Fibroblast of lung (primary cell): ENCODE measurements around the gene CHD6. TPM values are rescaled to one million over a fixed set of nuclear protein-coding genes. Genes with fewer than 3 reads are reported as not detected.

Experiments used
- DNase-seq, 2 donors: peaks; one replicate each; pipeline versions ENCODE4 v3.0.0 to v3.0.0-alpha.2; 2010; ENCODE audit warnings: low read depth in 2 of 2
- H2AFZ ChIP-seq: 2 replicates; pipeline ENCODE4 v1.5.1; 2012; ENCODE audit warnings: low read length, control low read depth, inconsistent platforms
- H3K27ac ChIP-seq: 2 replicates; pipeline ENCODE4 v1.5.1; 2011; ENCODE audit warnings: low read length, control low read depth; ENCODE audit not compliant: insufficient read depth
- H3K27me3 ChIP-seq: 2 replicates; pipeline ENCODE4 v1.5.1; 2011; ENCODE audit warnings: mild to moderate bottlenecking, low read length; ENCODE audit not compliant: control insufficient read depth, insufficient read depth
- H3K36me3 ChIP-seq: 2 replicates; pipeline ENCODE4 v1.5.1; 2011; ENCODE audit warnings: low read length; ENCODE audit not compliant: control insufficient read depth, insufficient read depth
- H3K4me1 ChIP-seq: 2 replicates; pipeline ENCODE4 v1.5.1; 2011; ENCODE audit warnings: low read length; ENCODE audit not compliant: control insufficient read depth, insufficient read depth; ENCODE audit errors: extremely low read depth
- H3K4me2 ChIP-seq: 2 replicates; pipeline ENCODE4 v1.5.1; 2011; ENCODE audit warnings: low read length, control low read depth; ENCODE audit not compliant: insufficient read depth; ENCODE audit errors: extremely low read depth
- H3K4me3 ChIP-seq, 4 experiments: fragments of 200-600 bp in 1 of 4; sonication (generic) in 1 of 4; replicated peaks in 1 of 4; 2 replicates each; pipeline ENCODE4 v1.5.1; 2011 to 2016; ENCODE audit warnings: low read length in 4 of 4, low read depth in 3 of 4, mild to moderate bottlenecking in 3 of 4, control low read depth in 2 of 4, inconsistent platforms in 1 of 4, mixed read lengths in 1 of 4; ENCODE audit not compliant: insufficient read depth in 1 of 4; ENCODE audit errors: control extremely low read depth in 1 of 4
- H3K79me2 ChIP-seq: 2 replicates; pipeline ENCODE4 v1.5.1; 2012; ENCODE audit warnings: mild to moderate bottlenecking, low read length, inconsistent platforms; ENCODE audit not compliant: control insufficient read depth, insufficient read depth
- H3K9ac ChIP-seq: 2 replicates; pipeline ENCODE4 v1.5.1; 2011; ENCODE audit warnings: mild to moderate bottlenecking, low read length, control low read depth; ENCODE audit not compliant: insufficient read depth
- H3K9me3 ChIP-seq: 2 replicates; pipeline ENCODE4 v1.5.1; 2012; ENCODE audit warnings: low read depth, low read length; ENCODE audit not compliant: control insufficient read depth, insufficient read depth
- H4K20me1 ChIP-seq: 2 replicates; pipeline ENCODE4 v1.5.1; 2011; ENCODE audit warnings: low read length; ENCODE audit not compliant: control insufficient read depth, insufficient read depth; ENCODE audit errors: extremely low read depth
- EZH2 ChIP-seq: IDR thresholded peaks from 2 replicates; pipeline ENCODE4 v1.5.1; 2012; ENCODE audit warnings: low read length, control low read depth, mild to moderate bottlenecking; ENCODE audit errors: missing control alignments
- polyA plus RNA-seq, 2 donors: library from polyadenylated mRNA; depleted of rRNA in 1 of 2; stranded (reverse) in 1 of 2; unstranded in 1 of 2; fragments of >200 nt; gene quantifications; 2 replicates each; pipeline ENCODE4 v1.2.1, GENCODE V29; 2011 to 2012; ENCODE audit warnings: missing spikeins in 1 of 2
- total RNA-seq: library from RNA; depleted of rRNA; stranded (reverse); fragments of >200 nt; gene quantifications from 2 replicates; pipeline ENCODE4 v1.2.1, GENCODE V29; 2014
- TF ChIP-seq, protein P1 (sequence below), 2 donors: IDR thresholded peaks in 1 of 2; conservative IDR thresholded peaks in 1 of 2; 1 replicate in 1 of 2; 2 replicates in 1 of 2; pipeline ENCODE4 v1.5.1; 2011 to 2012; ENCODE audit warnings: low read length in 2 of 2, control low read depth in 1 of 2, inconsistent platforms in 1 of 2, low read depth in 1 of 2, mild to moderate bottlenecking in 1 of 2

CHD6 gene
- total and polyA plus RNA-seq, 2 donors (not counting 1 experiment from before 2014, with no cell fraction given) = 13.4 to 25.9 TPM

DNA sequence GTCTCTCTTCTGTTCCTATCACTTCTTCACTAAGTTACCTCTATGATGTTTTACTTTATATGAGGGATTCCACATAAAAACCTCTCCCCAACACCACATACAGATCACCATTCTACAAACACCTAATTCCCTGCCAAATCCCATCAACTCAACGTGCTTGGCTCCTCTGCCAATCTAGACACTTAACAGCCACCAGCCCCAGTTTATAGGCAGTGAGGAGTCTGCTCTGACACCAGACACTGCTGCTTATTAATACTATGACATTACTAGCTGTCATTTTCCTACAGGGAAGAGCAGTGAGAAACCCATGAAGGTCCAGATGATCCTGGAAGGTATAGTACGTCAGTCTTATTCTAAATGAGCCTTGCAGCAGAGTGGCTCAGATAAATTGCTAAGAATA is 104.3 kb downstream of the CHD6 start:
- H3K4me1 ChIP-seq = peaks cover 6% of the 10 kb centered on the region

DNA sequence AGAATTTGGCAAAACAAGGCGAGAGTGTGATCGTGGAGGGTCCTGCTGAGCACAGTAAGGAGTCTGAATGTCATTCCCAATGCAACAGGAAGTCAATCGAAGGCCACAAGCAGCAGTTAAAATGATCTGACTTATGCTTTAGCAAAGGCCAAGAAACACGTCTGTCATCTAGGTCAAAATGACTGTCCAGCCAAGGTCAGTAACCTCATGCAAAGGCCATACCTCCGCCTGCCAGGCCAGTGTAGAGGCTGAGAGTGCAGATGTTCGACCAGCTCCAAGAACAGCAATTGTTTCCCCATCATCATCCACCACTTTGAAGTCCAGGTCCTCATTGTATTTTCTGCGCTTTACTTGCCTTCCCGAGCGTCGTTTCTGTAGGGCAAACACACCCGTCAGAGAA is 105.6 kb downstream of the CHD6 start:
- H2AFZ ChIP-seq = no peak overlapping the region
- H3K4me1 ChIP-seq = peaks cover 13% of the 10 kb centered on the region
- no peaks in the 10 kb centered on the region for H4K20me1 ChIP-seq
- H3K9ac ChIP-seq = no peak overlapping the region
- no peaks in the 10 kb centered on the region for H3K79me2 ChIP-seq
- H3K4me3 ChIP-seq = no peak overlapping the region
- peaks cover 3% of the 10 kb centered on the region for H3K36me3 ChIP-seq
- H3K27me3 ChIP-seq = no peaks in the 10 kb centered on the region
- no peaks in the 10 kb centered on the region for H3K9me3 ChIP-seq
- no peak for DNase-seq
- no peak overlapping the region for H3K4me2 ChIP-seq
- no peak for TF ChIP-seq EZH2
- TF ChIP-seq, protein P1, sequence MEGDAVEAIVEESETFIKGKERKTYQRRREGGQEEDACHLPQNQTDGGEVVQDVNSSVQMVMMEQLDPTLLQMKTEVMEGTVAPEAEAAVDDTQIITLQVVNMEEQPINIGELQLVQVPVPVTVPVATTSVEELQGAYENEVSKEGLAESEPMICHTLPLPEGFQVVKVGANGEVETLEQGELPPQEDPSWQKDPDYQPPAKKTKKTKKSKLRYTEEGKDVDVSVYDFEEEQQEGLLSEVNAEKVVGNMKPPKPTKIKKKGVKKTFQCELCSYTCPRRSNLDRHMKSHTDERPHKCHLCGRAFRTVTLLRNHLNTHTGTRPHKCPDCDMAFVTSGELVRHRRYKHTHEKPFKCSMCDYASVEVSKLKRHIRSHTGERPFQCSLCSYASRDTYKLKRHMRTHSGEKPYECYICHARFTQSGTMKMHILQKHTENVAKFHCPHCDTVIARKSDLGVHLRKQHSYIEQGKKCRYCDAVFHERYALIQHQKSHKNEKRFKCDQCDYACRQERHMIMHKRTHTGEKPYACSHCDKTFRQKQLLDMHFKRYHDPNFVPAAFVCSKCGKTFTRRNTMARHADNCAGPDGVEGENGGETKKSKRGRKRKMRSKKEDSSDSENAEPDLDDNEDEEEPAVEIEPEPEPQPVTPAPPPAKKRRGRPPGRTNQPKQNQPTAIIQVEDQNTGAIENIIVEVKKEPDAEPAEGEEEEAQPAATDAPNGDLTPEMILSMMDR (conservative IDR thresholded peaks at IDR 0.05 in 1 of 2, IDR thresholded peaks at IDR 0.05 in 1 of 2; ENCODE audit: low read depth in 1 of 2, low read length in 2 of 2) = no peak
- no peak overlapping the region for H3K27ac ChIP-seq

More for the DNA sequence above, 104.3 kb downstream of the CHD6 start:
- no peak overlapping the region for H3K4me3 ChIP-seq
- no peaks in the 10 kb centered on the region for H3K9me3 ChIP-seq
- TF ChIP-seq, protein P1 (conservative IDR thresholded peaks at IDR 0.05 in 1 of 2, IDR thresholded peaks at IDR 0.05 in 1 of 2; ENCODE audit: low read depth in 1 of 2, low read length in 2 of 2) = no peak
- no peak for TF ChIP-seq EZH2
- no peaks in the 10 kb centered on the region for H3K27me3 ChIP-seq
- DNase-seq = no peak
- no peaks in the 10 kb centered on the region for H3K79me2 ChIP-seq
- no peak overlapping the region for H3K4me2 ChIP-seq
- no peaks in the 10 kb centered on the region for H4K20me1 ChIP-seq
- H3K9ac ChIP-seq = no peak overlapping the region
- H2AFZ ChIP-seq = no peak overlapping the region
- peaks cover 3% of the 10 kb centered on the region for H3K36me3 ChIP-seq
- H3K27ac ChIP-seq = no peak overlapping the region

DNA sequence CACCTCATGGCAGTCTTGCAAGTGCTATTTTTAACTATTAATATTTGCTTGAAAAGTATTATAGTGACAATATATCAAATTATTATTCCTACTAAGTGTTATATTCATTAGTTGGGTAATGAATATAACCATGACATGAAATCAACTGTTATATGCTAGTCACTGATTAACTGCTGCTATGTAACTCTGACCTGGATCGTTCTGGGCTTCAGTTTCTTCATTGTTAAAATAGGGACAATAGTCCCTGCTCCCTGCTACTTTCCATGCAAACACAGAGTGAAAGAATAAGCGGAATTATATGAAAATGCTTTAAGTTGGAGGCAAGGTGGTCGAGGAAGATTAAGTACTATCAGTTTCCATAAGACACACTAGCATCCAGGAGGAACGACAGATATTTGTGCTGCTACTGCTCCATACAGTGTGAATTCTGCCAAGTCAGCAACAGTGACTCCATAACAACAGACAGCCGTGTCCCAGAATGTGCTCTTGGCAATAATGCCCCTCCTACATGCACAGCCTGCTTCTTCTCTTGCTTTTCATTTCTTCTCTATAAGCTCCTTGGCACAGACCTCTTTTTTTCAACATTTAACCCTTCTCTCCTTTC is 107.2 kb downstream of the CHD6 start:
- Histone ChIP-seq H3K27ac (no peak overlapping the region), H3K4me2 (no peak overlapping the region), H3K79me2 (no peaks in the 10 kb centered on the region), H3K9ac (no peak overlapping the region), H2AFZ (no peak overlapping the region), H3K36me3 (peaks cover 3% of the 10 kb centered on the region), H3K4me1 (peaks cover 13% of the 10 kb centered on the region), H3K27me3 (no peaks in the 10 kb centered on the region), H4K20me1 (no peaks in the 10 kb centered on the region), H3K9me3 (no peaks in the 10 kb centered on the region), H3K4me3 (no peak overlapping the region)
- TF ChIP-seq EZH2 = no peak
- TF ChIP-seq, protein P1 (conservative IDR thresholded peaks at IDR 0.05 in 1 of 2, IDR thresholded peaks at IDR 0.05 in 1 of 2; ENCODE audit: low read depth in 1 of 2, low read length in 2 of 2) = no peak
- no peak for DNase-seq
